Loucy (cell line): ENCODE data around the gene AHDC1.

ENCODE experiments used
- CTCF ChIP-seq: fragments of 200-600 bp; sonication (generic); conservative IDR thresholded peaks from 2 replicates; pipeline ENCODE4 v1.5.1; 2014; ENCODE audit warnings: mild to moderate bottlenecking, antibody characterized with exemption, low read length
- EZH2phosphoT487 ChIP-seq: fragments of 200-600 bp; IDR thresholded peaks from 2 replicates; pipeline ENCODE4 v1.6.1; 2018; ENCODE audit warnings: antibody characterized with exemption, mild to moderate bottlenecking, moderate library complexity, borderline replicate concordance

GRCh38 chr1:27634985-27635367, 31.0 kb upstream of the AHDC1 start, which contains the start of gene FGR:
- TF ChIP-seq CTCF, result no peak
- no peak for TF ChIP-seq EZH2phosphoT487
